GM19372 (cell line): Measurements from ENCODE around the gene INSYN2A.

Source experiments
- ATAC-seq: cut with Tn5 transposase; IDR thresholded peaks from one replicate; pipeline ENCODE4 v1.9.1; 2021; ENCODE audit warnings: mild to moderate bottlenecking, low read depth, moderate library complexity; ENCODE audit not compliant: unreplicated experiment

INSYN2A gene, protein sequence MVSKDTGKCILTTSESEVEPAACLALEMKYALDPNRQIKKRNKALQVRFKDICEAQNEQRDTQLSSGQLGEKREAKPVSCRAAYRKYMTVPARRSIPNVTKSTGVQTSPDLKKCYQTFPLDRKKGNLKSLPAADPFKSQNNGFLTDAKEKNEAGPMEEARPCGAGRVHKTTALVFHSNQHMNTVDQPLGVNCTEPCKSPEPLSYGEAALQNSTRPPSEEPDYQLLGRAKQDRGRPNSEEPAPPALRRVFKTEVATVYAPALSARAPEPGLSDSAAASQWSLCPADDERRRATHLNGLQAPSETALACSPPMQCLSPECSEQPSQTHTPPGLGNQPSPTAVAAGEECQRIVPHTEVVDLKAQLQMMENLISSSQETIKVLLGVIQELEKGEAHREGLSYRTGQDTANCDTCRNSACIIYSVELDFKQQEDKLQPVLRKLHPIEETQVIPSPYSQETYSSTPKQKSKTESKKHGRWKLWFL

DNA sequence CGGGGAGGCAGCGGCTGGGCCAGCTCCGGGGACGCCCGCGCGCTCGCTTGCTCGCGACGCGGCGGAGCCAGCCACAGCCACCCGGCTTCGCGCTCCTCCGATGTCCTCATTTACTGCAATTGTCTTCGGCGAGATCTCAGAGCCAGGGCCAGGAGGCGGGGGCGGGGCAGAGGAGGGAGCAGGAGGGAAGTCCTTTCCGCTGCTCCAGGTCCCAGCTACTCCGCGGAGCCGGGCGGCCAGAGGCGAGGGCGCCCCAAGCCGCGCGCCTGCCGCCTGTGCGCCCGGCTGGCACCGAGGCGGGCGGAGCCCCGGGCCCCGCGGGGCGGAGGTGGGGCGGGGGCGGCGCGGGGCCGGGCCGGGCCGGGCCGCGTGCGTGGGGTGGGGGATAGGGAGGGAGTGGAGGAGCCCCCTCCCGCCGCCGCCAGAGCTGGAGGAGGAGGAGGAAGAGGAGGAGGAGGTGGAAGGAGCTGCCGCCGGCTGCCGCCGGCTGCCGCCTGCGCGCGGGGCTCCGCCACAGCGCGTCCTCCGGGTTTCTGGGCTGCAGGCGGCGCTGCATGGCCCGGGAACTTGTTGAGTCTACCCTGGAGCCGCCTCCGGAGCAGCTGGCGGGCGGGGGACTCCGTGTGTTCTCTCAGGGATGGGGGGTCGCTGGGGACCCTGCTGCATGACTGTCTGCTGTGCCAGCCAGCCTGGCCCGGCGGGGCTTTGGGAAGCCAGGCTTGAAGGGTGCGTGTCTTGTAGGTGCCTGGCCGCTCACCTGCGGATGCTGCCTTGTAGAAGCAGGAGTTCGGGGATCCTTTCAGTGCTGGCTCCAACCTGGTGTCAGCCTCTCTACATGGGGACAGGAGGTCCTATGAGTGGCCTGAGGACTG lies at the start of gene INSYN2A:
INSYN2A (minus strand) TSS at position 310 of the 872 bp plus-strand sequence. CDS start 20,196 bp downstream, outside the sequence.
- no peak for ATAC-seq

DNA sequence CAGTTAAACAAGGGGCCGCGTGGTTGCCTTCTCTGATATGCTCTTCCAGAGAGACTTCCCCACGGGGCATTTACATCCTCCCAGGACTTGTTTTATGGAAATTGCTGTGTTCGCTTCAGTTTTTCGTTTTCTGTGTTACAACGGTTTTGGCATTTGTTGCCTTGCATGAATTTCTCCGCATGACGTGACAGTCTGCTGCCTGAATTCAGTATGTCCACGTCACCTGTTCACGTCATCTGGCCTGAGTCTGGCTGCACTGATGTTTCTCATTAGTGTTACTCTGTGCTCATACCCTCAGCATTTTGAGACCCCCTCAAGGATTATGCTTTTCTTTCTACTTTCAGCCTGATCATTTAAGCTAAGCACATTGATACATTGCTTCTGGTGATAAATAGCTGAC lies 49.1 kb upstream of the INSYN2A start:
- no peak for ATAC-seq

DNA sequence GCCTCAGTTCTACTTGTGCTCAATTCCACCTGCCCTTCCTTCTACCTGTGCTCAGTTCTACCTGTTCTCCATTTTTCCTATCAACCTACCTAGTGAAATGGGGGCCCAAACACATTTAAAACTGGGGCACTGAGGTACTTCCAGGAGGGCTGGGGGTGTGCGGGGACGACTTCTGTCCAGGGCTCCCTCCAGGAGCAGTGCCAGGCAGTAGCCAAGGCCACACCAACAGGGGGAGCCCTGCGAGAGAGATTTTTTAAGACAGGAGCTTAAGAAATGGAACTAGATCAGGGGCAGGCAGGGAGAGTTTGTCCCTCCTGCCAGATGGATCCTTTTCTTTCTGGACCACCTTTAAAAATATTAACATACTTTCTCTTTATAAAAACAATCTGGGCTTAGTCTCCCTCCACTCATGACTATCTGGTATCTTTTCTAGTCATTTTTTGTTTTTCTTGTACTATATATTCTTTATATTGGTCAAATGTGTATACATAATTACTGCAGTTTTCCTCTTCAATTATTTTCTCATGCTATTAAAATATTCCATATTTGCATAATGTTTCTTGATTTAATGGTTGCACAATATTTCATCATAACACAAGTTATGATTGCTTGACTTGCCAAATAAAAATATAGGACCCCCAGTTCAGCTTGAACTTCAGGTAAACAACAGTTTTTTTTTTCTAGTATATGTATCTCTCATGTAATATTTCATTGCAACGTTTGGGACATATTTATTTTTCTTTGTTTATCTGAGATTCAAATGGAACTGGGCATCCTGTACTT lies 47.3 kb upstream of the INSYN2A start:
- no peak for ATAC-seq

DNA sequence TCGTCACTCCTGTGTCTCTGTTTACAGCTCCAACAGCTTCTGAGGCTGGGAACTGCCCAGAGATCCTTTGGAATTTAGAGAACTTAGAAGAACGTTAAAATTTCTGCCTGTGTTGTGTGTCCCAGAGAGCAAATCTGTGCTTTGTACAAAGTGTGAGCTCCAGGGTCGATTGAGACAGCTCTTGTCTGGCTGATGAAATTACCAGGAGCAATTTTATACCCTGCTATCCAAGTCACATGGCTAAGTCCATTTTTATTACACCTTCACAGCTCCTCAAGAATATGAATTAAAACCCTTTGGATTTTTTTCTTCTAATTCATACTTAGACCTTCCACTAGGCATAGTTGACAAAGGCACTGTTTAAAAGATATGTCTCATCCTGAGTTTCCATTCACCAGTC lies 46.5 kb upstream of the INSYN2A start:
- no peak for ATAC-seq

DNA sequence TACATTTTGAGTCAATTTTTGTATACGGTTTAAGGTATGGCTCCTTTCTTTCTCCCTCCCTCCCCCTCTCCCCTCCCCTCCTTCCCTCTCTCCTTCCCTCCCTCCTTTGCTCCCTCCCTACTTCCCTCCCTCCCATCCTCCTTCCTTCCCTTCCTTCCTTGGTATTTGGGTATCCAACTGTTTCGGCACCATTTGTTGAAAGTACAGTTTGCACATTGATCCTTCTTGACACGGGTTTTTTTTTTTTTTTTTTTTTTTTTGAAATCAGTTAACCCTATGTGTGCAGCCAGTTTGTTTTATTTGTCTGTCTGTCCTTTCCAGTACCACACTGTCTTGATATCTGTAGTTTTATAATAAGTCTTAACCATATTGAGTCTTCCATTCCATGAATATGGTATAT lies 39.9 kb upstream of the INSYN2A start:
- no peak for ATAC-seq

DNA sequence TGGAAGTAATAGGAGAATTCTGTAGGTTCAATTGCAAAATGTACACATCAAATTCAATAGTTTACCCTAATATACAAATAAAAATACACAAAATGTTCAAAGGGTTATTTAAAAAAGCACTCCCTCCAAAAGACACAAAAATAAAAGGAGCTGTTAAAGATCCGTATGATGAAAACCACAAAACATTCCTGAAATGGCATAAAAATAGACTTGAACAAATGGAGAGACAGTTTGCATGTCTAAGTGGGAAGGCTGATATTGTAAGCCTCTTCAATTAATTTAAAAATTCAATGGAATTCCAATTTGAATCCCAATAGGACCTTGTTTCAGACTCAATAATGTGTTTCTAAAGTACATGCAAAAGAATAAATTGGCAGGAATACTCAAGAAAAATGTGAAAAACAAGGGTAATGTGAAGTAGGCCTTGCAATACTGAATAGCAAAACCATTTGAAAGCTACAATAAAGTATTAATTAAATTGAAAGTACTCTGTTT lies 38.0 kb upstream of the INSYN2A start:
- no peak for ATAC-seq

- ATAC-seq, result no peak
Measured at GRCh38 chr10:127228195-127228787, 31.9 kb upstream of the INSYN2A start.

DNA sequence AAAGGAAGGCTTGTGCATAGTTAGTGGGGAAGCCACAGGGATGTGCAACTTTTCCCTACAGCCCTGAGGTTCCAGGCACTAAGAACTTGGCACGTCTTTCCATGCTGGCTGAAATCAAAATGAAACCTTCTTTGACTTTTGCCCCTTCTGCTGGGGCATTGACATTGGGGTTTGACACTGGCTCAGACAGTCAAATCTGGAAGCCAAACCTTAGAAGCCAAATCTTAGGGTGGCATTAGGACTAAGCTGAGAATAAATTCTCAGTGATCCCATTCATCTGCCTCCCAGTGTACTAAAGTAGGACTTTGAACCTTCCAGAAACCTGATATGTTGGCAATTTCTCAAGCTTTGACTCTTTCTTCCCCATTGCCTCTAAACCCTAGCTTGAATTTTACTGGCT lies 31.3 kb upstream of the INSYN2A start:
- ATAC-seq, result no peak

GRCh38 chr10:127227027-127227426 lies 30.6 kb upstream of the INSYN2A start:
- ATAC-seq, result no peak

- ATAC-seq, result no peak
Measured at GRCh38 chr10:127221281-127221680, 24.9 kb upstream of the INSYN2A start.

DNA sequence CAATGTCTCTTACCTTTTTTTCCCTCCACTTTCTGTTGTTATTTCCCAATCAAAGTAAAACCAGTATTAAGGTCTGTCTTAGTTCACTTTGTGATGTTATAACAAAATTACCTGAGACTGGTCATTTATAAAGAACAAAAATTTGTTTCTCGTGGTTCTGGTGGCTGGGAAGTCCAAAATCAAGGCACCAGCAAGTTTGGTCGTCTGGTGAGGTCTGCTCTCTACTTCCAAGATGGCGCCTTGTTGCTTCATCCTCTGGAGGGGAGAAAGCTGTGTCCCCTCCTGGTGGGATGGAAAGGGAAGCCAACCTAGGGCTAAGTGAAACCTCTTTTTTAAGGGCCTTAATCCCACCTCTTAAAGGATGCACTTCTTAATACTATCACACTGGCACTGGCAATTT lies 22.3 kb upstream of the INSYN2A start:
- ATAC-seq, result no peak

DNA sequence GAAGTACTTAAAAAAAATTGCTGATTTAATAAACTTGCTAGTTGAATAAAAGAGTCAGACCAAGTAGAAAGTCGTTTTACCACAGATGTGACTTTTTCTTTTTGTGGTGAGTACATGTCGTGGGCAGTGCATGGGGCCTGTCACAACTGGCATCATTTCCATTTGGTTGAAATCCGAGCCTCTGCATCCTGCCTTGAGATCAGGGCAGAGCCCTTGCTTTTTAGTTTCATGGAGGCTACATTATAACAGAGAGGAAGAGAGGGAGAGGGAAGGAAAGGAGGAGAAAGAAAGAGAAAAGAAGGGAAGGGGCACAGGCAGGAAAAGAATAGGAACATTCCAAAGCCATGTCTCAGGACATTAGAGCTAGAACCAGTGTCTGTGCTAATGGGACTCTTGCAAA lies 20.4 kb upstream of the INSYN2A start:
- ATAC-seq, result no peak

GRCh38 chr10:127216274-127216673 lies 19.9 kb upstream of the INSYN2A start:
- no peak for ATAC-seq

GRCh38 chr10:127215866-127216265 lies 19.5 kb upstream of the INSYN2A start:
- no peak for ATAC-seq

DNA sequence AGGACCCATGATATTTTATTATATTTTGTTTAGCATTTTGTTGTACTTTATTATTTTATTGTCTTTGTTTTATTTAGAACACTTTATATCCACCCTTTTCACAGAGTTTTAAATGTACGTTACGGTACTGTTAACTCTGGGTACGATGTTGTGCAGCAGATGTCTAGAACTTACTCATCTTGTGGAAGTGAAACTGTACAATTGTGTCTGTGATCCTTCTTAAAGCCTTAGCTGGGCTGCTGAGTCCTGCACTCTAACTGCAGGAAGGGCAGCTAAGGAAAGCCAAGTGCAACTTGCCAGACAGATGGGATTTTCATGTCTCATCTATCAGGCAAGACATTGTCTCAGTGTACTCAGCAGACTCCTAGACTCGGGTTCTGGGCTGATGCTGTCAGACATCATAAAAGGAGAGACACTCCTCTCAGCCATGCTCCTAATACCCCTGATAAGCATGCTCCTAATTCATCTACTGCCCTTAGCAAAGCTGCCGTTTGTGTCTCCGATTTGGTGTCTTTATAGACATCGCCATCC lies 14.6 kb upstream of the INSYN2A start:
- no peak for ATAC-seq

DNA sequence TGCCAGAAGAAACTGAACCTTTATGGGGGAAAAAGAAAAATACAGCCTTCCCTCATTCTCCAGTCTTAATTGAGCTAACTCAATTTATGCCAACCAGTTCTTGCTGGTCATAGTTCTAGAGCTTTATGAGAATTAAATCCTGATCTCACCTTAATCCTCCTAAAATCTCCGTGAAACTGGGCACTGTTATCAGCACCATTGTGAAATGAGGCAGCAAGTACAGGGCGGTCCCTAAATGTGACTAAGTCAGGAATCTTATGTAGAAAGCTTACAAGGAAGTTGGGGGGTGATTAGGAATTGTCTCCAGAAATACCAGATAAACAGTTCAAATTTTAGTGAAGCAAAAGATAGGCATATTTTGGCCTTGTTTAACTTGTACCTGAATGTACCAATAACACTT lies 10.7 kb upstream of the INSYN2A start:
- no peak for ATAC-seq

DNA sequence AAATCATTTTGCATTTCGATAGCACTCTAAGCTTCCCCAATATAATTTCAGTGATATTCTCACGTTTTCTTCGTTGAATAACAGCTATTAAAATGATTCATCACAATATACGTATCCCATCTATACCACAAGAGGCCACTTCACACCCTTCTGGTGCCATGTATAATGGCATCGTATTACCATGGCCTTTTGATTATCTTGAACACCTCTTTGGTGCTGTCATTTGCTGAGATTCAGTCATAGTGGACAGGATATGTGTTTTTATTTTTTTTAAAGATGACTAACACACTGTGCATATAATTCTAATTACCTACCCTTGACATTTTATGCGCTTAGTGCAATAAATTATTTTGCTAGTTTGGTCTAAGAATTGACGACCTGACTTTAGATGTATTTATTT lies 6.7 kb upstream of the INSYN2A start:
- ATAC-seq, result no peak

DNA sequence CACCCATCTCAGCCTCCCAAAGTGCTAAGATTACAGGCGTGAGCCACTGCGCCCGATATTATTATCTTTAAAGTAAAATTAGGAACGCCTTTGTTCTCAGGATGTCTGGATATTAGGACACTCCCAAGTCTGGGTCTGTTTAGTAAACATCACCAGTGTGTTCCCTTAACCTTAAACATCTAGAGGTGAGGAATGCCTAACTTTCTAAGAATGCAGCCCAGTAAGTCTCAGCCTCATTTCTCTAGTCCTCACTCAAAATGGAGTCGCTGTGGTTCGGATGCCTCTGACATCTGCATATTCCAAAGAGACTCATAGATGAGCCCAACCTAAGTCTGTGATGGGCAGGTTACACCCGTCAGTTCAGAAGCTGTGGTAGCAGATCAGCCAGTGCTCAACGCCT lies 4.3 kb upstream of the INSYN2A start:
- no peak for ATAC-seq

DNA sequence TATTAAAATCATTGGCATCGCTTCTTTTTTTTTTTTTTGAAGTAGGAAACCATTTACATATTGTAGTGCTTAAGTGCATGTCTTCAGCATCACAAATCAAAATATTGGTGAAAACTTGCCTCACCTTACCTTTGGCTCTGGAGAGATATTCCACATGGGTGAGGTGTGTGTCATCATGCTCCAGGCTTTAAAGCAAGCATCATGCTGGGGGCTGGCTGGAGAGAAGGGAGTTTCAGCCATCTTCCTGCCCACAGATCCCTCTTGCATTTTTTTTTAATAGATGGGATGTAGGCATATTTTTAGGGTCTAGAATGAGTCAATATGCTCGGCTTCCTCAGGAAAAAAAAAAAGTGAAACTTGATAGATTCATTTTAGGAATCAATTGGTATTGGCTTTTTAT lies 2.3 kb upstream of the INSYN2A start:
- no peak for ATAC-seq

DNA sequence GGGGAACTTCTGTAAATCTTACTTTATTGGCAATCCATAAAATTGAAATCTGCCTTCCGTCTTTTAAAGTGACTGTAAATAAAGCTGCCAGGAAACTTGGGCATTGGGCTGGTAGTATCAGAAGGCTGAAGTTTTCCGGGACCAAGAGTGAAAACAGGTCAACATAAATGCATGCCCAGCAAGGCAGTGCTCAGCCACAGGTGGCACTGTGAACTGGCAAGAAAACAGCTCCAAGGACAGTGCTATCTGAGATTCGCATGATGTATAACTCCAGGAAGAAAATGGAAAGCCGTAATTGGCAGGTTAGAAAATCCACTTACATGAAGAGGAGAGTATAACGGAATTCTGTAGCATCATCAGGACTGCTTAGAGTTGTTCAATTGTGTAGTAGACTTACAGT lies 1.9 kb upstream of the INSYN2A start:
- no peak for ATAC-seq
